Gastrocnemius medialis (tissue), 4 donors: Measurements from ENCODE around the gene PLCB1.
"Not testable (repeated sequence)": the region's sequence is repeated elsewhere in the genome, so short reads cannot be mapped to it uniquely, and the experiment has no call there.

Experiments
- CTCF ChIP-seq, 5 experiments: fragments of 450-650 bp in 3 of 5; fragments of 200-600 bp in 2 of 5; sonication (generic) in 2 of 5; IDR thresholded peaks in 4 of 5; conservative IDR thresholded peaks in 1 of 5; 1 replicate in 4 of 5; 2 replicates in 1 of 5; pipeline ENCODE4 v1.5.1; 2016 to 2019; ENCODE audit warnings: antibody characterized with exemption in 5 of 5, mild to moderate bottlenecking in 3 of 5, moderate library complexity in 3 of 5
- POLR2A ChIP-seq, 2 donors: fragments of 450-650 bp; IDR thresholded peaks; one replicate each; pipeline ENCODE4 v1.6.1; 2017; ENCODE audit warnings: antibody characterized with exemption in 2 of 2, mild to moderate bottlenecking in 2 of 2, moderate library complexity in 2 of 2

- TF ChIP-seq CTCF (IDR thresholded peaks at IDR 0.05 in 4 of 5, conservative IDR thresholded peaks at IDR 0.05 in 1 of 5); POLR2A (IDR thresholded peaks at IDR 0.05): not testable (repeated sequence)
Measured at GRCh38 chr20:8851919-8852318, 719.9 kb downstream of the PLCB1 start.
